Skeletal muscle tissue (tissue), 5 donors: ENCODE results near the gene HPS1. TPM values are rescaled to one million over a fixed set of nuclear protein-coding genes. Genes with fewer than 3 reads are reported as not detected.

Experiments
- H3K27ac ChIP-seq: one replicate; pipeline ENCODE4 v1.7.0; 2013; ENCODE audit warnings: mild to moderate bottlenecking, low read depth, low read length, inconsistent platforms
- H3K27me3 ChIP-seq, 3 donors: one replicate each; pipeline ENCODE4 v1.7.0; 2013; ENCODE audit warnings: low read length in 3 of 3; ENCODE audit not compliant: control insufficient read depth in 3 of 3, insufficient read depth in 3 of 3
- H3K36me3 ChIP-seq, 3 donors: one replicate each; pipeline ENCODE4 v1.7.0; 2013; ENCODE audit warnings: low read length in 3 of 3; ENCODE audit not compliant: control insufficient read depth in 3 of 3, insufficient read depth in 3 of 3
- H3K4me1 ChIP-seq, 3 donors: one replicate each; pipeline ENCODE4 v1.7.0; 2013; ENCODE audit warnings: low read length in 3 of 3, mild to moderate bottlenecking in 3 of 3; ENCODE audit not compliant: control insufficient read depth in 3 of 3, insufficient read depth in 3 of 3
- H3K4me3 ChIP-seq, 3 donors: one replicate each; pipeline ENCODE4 v1.7.0; 2013; ENCODE audit warnings: low read length in 3 of 3
- H3K9ac ChIP-seq, 3 donors: one replicate each; pipeline ENCODE4 v1.7.0; 2013; ENCODE audit warnings: low read length in 3 of 3, mild to moderate bottlenecking in 3 of 3, moderate library complexity in 2 of 3, low read depth in 1 of 3
- H3K9me3 ChIP-seq, 3 donors: one replicate each; pipeline ENCODE4 v1.7.0; 2013; ENCODE audit warnings: low read length in 3 of 3; ENCODE audit not compliant: control insufficient read depth in 3 of 3
- small RNA-seq: library from RNA; depleted of rRNA; stranded (forward); fragments of <200 nt; gene quantifications from one replicate; pipeline ENCODE3, GENCODE V24; 2014
- total RNA-seq: library from RNA; depleted of rRNA; stranded (reverse); fragments of >200 nt; gene quantifications from one replicate; pipeline ENCODE4 v1.2.3, GENCODE V29; 2014
- donor health status: Osteomylitis.

The HPS1 gene
- total RNA-seq, 1 donor from 2014 or later = 8.9 TPM

- Histone ChIP-seq H3K36me3 (no peaks in the 10 kb centered on the region), H3K9ac (no peak overlapping the region), H3K9me3 (no peaks in the 10 kb centered on the region), H3K27me3 (no peaks in the 10 kb centered on the region), H3K4me1 (no peaks in the 10 kb centered on the region), H3K27ac (no peak overlapping the region), H3K4me3 (no peak overlapping the region)
Observed at GRCh38 chr10:98368644-98369043, 78.1 kb downstream of the HPS1 start.

GRCh38 chr10:98367604-98368451 is 78.9 kb downstream of the HPS1 start:
- H3K4me3 ChIP-seq = no peak overlapping the region
- H3K4me1 ChIP-seq = no peaks in the 10 kb centered on the region
- H3K27ac ChIP-seq = no peak overlapping the region
- H3K9ac ChIP-seq = no peak overlapping the region
- no peaks in the 10 kb centered on the region for H3K36me3 ChIP-seq
- no peaks in the 10 kb centered on the region for H3K9me3 ChIP-seq
- no peaks in the 10 kb centered on the region for H3K27me3 ChIP-seq

Small RNA genes lying within 50 kb of the gene (small RNA-seq; reads per million reads assigned to genes)
- gene MIR4685 = not detected

Other genes starting within 250 kb of the HPS1 start
- gene LOXL4, start 178.7 kb downstream of the HPS1 start, total RNA-seq = 4.2 TPM
- 11.0 TPM for gene PYROXD2, start 31.8 kb downstream of the HPS1 start, total RNA-seq